NCI-H345 (cell line): ENCODE data around the gene SP3.

Experiments
- DNase-seq: peaks from one replicate; lab custom pipeline; 2025; lab: John Stamatoyannopoulos, UW

SP3 gene

GRCh38 chr2:173965372-173966025 lies at the start of gene SP3:
TSS of gene SP3 (minus strand) at chr2:173965373. CDS start at chr2:173965171, 202 bp downstream.
- DNase-seq, result peak; percentile 98

GRCh38 chr2:174014699-174015070 lies 49.5 kb upstream of the SP3 start:
- DNase-seq, result peak; percentile 20

- no peak for DNase-seq
Observed at GRCh38 chr2:174014011-174014698, 49.0 kb upstream of the SP3 start.

- DNase-seq, result no peak
Observed at GRCh38 chr2:174013315-174013751, 48.2 kb upstream of the SP3 start.

GRCh38 chr2:174012347-174013314 lies 47.5 kb upstream of the SP3 start:
- no peak for DNase-seq

GRCh38 chr2:174011796-174012195 lies 46.6 kb upstream of the SP3 start:
- DNase-seq, result no peak

- DNase-seq, result no peak
Observed at GRCh38 chr2:174011173-174011572, 46.0 kb upstream of the SP3 start.

- no peak for DNase-seq
Observed at GRCh38 chr2:174009488-174010223, 44.5 kb upstream of the SP3 start.

- DNase-seq, result no peak
Observed at GRCh38 chr2:174008720-174009119, 43.5 kb upstream of the SP3 start.

GRCh38 chr2:174007010-174007409 lies 41.8 kb upstream of the SP3 start:
- DNase-seq, result no peak

GRCh38 chr2:174005801-174006419 lies 40.7 kb upstream of the SP3 start:
- no peak for DNase-seq

- DNase-seq, result no peak
Observed at GRCh38 chr2:174004905-174005605, 39.9 kb upstream of the SP3 start.

- no peak for DNase-seq
Observed at GRCh38 chr2:174003720-174004695, 38.8 kb upstream of the SP3 start.

GRCh38 chr2:174002679-174003078 lies 37.5 kb upstream of the SP3 start:
- DNase-seq, result no peak

GRCh38 chr2:174001107-174001506 lies 35.9 kb upstream of the SP3 start:
- no peak for DNase-seq

GRCh38 chr2:173999724-174000123 lies 34.6 kb upstream of the SP3 start:
- DNase-seq, result no peak

GRCh38 chr2:173999272-173999671 lies 34.1 kb upstream of the SP3 start:
- DNase-seq, result no peak

GRCh38 chr2:173998386-173998785 lies 33.2 kb upstream of the SP3 start:
- no peak for DNase-seq

GRCh38 chr2:173997753-173998152 lies 32.6 kb upstream of the SP3 start:
- peak; percentile 13 for DNase-seq

- no peak for DNase-seq
Observed at GRCh38 chr2:173997269-173997668, 32.1 kb upstream of the SP3 start.
